Activated effector memory CD4-positive, alpha-beta T cell treated with anti-CD3 and anti-CD28 coated beads, Interleukin-2, amount 50 U/mL, for 16 hours (primary cell): ENCODE data around the gene RASIP1.
"Not testable (repeated sequence)": the region's sequence is repeated elsewhere in the genome, so short reads cannot be mapped to it uniquely, and the experiment has no call there.

ENCODE experiments used
- DNase-seq: peaks from one replicate; pipeline ENCODE4 v3.0.0-alpha.2; 2020

RASIP1 gene

DNA sequence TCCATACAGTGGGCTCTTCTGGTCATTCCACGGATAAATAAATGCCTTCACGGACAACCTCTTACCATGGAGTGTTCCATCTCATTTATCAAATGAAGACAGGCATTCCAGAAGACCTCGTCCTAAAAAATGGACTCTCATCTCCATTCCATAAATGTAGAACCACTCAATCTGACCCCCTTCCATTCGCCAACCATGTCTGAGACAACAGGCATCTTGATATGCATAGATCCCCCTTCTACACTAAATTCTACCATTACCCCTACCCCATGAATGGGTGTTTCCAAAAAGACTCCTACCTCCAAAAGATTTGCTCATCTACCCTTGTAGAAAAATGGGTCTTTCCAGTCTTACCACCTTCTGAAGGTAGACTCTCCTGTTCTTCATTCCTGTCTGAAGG is 9.0 kb downstream of the RASIP1 start:
- DNase-seq: no peak

GRCh38 chr19:48728911-48729664 is 11.3 kb downstream of the RASIP1 start:
- DNase-seq: no peak

GRCh38 chr19:48726556-48726955 is 13.9 kb downstream of the RASIP1 start:
- no peak for DNase-seq

DNA sequence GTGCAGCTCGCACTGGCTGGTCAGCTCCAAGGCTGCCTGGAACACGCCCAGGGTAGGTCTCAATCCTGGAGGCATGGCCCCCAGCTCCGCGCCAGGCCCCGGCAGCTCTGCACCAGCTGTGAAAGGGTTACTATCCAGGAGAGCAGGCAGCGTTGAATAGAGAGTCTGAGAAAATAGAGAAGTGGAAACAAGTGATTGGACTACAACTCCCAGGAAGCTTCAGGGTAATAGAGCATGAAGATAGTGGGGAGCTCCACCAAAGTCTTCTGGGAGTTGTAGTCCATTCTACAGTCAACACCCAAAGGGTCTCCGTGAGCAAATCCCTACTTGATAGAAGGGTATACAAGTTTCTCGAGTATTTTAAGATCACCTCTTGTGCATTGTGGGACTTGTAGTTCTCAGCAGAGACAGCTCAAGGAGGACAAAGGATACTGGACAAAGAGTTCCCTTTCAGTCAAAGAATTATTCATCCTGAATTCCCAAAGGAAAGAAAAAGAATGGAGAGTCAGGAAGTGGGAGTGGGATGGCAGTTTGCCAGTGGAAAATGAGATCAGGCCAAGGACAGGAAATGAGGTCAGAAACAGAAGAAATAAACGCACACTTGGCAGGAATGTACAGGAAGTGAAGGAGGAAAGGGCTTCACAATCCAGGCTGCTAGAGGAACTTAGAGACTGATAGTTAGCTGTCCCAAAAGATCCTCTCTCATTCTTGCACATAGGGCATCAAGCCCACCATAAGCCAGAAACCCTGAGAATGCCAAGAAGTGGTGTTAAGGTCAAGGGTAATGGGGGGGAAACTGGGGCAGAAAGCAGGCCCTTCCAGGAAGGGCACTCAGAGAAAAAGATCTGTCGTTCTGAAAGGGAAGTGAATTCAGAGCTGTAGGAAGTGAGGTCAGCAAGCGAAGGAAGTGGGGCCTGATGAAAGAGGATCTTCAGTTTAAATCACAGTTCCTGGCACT is 15.3 kb downstream of the RASIP1 start:
- no peak for DNase-seq

DNA sequence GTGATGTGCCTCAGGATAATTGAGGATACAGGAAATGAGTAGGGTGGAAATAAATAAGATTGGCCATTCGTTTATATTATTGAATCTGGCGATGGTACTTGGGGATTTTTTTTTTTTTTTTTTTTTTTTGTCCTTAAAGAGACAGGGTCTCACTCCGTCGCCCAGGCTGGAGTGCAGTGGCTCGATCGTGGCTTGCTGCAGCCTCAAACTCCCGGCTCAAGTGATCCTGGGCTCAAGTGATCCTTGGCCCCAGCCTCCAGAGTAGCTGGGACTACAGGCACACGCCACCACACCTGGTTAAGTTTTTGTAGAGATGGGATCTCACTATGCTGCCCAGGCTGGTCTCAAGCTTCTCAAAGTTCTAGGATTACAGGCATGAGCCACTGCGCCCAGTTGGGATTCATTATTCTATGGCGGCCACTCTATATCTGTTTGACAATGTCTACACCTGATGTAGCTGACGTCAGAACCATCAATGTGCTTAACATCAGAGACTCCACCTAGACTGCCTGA is 18.2 kb downstream of the RASIP1 start:
- no peak for DNase-seq

DNA sequence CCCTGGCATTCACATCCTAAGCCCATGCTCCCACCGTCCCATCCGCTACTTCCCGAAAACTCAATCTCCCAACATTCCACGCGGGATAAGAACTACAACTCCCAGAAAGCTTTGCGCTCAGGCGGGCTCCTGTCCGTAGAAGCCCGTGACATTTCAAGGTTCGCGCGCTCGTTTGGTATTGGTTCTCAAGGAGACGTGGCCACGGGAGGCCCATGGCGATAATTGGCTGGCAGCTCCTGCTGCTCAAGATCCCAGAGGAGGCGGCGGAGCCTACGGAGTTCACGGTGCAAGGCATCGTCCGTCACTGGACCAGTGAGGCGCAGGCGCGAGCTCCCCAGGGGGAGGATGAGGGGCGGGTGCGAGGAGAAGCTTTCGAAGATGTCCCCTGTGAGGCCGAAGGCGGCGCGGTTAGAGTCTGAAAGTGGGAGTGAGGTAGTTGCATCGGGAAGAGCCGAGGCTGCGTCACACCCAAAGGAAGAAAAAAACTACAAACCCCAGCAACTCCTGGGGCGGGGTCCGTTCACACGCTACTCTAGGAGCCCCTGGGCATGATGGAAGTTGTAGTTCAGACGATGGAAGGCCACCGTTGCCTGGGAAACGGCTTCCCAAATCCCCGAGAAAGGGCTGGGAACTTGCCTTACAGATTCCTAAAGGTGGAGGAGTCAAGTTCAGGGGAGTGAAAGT is 19.7 kb downstream of the RASIP1 start:
- DNase-seq: peak; percentile 97

GRCh38 chr19:48720251-48720612 is 20.2 kb downstream of the RASIP1 start:
- no peak for DNase-seq

DNA sequence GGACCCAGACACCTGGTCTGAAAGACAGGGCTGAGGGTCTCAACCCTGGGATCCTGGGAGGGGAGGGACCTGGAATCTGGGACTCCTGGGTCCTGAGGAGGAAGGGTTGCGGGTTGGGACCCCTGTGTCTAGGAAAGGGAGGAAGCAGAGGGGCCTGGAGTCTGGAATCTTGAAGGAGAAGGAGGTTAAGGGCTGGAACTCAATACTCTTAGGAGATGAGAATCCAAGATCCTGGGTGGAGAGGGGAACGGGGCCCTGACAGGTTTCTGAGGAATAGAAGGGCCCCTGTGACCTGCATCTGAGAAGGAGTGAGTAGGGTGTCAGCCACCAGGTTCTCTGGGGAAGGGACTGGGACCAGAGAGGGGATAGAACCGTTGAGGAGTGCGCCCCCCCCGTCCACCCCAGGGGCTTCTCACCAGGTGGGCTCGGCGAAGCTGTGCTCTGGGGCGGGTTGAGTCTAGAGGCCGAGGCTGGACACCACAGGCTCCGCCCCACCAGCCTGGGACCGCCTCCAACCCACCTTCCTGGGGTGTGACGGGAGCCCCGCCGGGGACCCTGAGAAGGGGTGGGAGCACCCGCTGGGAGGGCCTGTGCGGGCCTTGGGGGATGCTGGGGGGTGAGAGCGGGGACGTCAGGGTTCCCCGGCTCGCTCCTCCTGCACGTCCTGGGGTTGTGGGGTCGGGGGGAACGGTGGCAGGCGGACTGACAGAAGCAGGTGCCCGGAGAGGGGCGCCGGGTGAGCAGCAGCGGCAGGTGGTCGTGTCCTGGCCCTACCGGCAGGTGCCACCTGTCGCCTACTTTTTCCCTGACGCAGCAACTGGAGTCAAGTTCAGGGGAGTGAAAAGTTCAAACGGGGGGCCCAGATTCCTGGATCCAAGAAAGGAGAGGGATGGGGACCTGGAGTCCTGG is 20.9 kb downstream of the RASIP1 start, which contains the start of gene MAMSTR:
MAMSTR (minus strand) TSS at position 463 of the 909 bp plus-strand sequence. CDS start 694 bp downstream, outside the sequence.
- no peak for DNase-seq

GRCh38 chr19:48718711-48719231 is 21.6 kb downstream of the RASIP1 start:
- DNase-seq: no peak

DNA sequence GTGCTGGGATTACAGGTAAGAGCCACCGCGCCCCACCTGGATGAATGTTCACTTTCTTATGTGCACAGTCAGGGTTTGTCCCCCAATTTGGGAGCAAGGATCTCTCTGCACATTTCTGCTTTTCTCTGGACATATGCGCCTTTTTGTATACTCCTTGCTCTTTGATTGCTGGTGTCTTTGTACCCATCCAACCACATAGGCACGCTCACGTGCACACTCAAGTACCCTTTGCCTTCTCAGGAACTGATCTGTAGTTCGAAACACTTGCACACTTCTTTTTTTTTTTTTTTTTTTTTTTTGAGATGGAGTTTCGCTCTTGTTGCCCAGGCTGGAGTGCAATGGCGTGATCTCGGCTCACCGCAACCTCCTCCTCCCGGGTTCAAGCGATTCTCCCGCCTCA is 22.3 kb downstream of the RASIP1 start:
- not testable (repeated sequence) for DNase-seq

DNA sequence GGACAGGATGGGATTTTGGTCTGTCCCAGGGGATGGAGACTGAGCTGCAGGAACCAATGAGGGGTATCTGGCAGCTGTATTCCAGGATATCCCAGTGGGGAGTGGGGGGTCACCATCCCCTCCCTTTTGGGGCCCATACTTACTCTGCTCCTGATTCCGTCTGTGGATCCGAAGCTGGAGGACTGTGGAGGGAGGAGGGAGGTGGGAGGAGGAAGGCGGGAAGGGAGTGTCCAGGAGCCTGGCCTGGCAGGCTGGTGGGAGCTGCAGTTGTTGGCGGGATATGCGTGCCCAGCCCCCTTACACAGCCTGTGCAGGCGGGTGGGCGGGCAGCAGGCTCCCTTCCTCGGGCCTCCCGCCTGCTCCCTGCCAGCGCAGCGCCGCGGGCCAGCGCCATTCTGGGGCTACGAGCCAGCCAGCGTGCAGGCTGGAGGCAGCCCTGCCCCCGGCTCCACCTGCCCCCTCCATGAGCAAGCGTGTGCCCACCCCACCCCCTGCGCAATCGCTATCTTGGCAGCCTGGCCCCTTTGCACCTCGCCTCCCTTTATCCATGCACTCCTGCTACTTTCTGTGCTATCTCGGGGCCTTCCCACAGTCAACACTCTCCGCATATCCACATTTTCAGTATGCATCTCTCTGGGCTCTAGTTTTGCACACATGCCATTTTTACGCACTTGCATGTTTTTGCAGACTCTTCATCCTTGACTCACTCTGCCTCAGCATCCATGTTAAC is 23.7 kb downstream of the RASIP1 start:
- DNase-seq: no peak

DNA sequence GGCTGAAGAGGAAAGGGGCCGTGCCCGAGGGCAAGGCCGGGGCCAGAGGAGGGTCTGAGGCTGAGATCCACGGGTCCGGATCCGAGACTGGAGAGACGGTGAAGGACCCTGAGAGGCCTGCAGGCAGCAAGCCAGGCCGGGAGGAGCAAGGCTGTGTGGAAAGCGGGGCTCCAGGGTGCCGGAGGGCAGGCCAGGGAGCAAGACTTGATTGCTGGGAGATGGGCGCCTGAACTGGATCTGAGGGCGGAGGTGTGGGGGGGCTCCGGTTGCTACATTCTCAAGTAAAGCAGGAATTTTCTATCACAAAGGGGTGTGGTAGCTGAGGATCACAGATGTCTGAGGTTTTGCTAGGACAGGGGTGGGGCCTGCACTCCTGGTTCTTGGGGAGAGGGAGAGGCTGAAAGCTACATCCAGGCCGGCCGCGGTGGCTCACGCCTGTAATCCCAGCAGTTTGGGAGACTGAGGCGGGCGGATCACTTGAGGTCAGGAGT is 24.7 kb downstream of the RASIP1 start:
- peak; percentile 61 for DNase-seq

GRCh38 chr19:48714759-48715675 is 25.4 kb downstream of the RASIP1 start:
- DNase-seq: peak; percentile 63

GRCh38 chr19:48713864-48714755 is 26.3 kb downstream of the RASIP1 start:
- peak; percentile 99 for DNase-seq

DNA sequence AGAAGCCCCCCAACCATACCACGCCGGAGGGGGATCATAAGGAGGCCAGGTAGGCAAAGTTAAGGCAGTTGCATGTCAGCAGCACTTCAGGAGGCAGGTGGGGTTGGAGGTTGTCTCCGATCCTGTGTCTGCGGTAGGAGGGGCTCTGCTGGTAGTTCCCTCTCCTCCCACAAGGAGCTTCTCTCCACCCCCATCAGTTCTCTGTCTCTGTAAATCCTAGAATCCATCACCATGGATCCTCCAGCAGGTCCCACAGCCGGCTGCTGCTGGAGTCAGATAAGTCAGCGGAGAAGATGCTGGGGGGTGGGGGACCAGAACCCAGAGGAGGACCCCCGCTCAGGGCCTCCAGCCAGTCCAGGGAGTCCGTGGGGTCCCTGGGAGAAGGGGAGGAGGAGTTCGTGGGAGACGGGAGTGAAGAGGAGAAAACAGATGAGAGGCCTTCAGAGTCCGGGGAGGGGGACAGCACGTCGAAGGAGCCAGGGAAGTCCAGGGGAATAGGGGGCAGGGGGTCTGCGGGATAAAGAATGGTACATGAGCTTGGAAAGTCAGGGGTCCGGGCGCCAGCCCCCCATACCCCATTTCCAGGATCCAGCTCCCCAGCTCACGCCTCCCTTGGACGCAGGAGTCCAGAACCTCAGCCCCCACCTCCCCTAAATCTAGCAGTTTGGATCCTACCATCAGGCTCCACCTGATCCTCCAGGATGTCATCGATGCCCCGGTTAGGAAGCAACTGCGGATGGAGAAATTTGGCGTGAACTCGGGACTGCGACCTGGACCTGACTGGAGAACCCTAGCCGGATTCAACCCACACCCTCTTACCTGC is 27.2 kb downstream of the RASIP1 start:
- DNase-seq: peak; percentile 62

- DNase-seq: no peak
These were observed 29.2 kb downstream of the RASIP1 start for GRCh38 chr19:48711106-48711662.

DNA sequence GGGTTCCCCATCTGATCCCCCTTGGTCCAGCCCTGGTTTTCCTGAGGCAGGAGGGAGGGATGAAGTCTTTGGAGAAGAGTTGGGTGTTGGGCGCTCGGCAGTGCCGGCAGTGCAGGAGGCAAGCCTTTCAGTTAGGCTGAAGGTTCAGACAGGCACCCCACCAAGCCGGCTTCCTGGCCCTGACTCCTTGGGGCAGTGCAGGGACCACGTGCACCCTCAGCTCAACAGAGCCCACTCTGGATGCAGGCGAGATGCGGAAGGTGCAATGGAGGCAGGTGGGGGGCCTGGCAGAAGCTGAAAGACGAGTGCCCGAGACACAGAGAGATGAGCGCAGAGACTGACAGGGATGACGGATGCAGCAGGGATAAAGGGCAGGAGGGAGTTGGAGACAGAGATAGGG is 31.9 kb downstream of the RASIP1 start:
- DNase-seq: no peak
